Thyroid gland (tissue), 4 donors: ENCODE measurements around the gene GLIPR2. TPM values are rescaled to one million over a fixed set of nuclear protein-coding genes. Genes with fewer than 3 reads are reported as not detected.

Experiments
- DNase-seq, 2 donors: peaks; one replicate each; pipeline ENCODE4 v3.0.0-alpha.2; 2019
- H3K27ac ChIP-seq, 3 donors: fragments of 200-600 bp; sonication (generic); 1 replicate in 2 of 3; 2 replicates in 1 of 3; pipeline ENCODE4 v1.5.1; 2016 to 2019; ENCODE audit warnings: mild to moderate bottlenecking in 1 of 3, moderate library complexity in 1 of 3
- H3K27me3 ChIP-seq: fragments of 200-600 bp; sonication (generic); one replicate; pipeline ENCODE4 v1.5.1; 2019
- H3K36me3 ChIP-seq, 2 donors: fragments of 200-600 bp; sonication (generic); one replicate each; pipeline ENCODE4 v1.5.1; 2016 to 2019
- H3K4me1 ChIP-seq, 2 donors: fragments of 200-600 bp; sonication (generic); one replicate each; pipeline ENCODE4 v1.5.1; 2017 to 2019
- H3K4me3 ChIP-seq, 3 donors: fragments of 200-600 bp; sonication (generic); replicated peaks in 1 of 3; 1 replicate in 2 of 3; 2 replicates in 1 of 3; pipeline ENCODE4 v1.5.1; 2016; ENCODE audit warnings: mild to moderate bottlenecking in 1 of 3
- H3K9me3 ChIP-seq: fragments of 200-600 bp; sonication (generic); one replicate; pipeline ENCODE4 v1.5.1; 2017
- CTCF ChIP-seq, 6 experiments: fragments of 200-600 bp in 3 of 6; fragments of 450-650 bp in 3 of 6; sonication (generic) in 3 of 6; IDR thresholded peaks; one replicate each; pipeline ENCODE4 v1.5.1; 2016 to 2019; ENCODE audit warnings: antibody characterized with exemption in 6 of 6, mild to moderate bottlenecking in 2 of 6, inconsistent platforms in 1 of 6, moderate library complexity in 1 of 6
- POLR2A ChIP-seq, 2 donors: fragments of 450-650 bp; IDR thresholded peaks; one replicate each; pipeline ENCODE4 v1.6.1; 2017; ENCODE audit warnings: antibody characterized with exemption in 2 of 2, mild to moderate bottlenecking in 2 of 2, moderate library complexity in 1 of 2
- whole genome bisulfite sequencing, 2 donors: methylation state at CpG; one replicate each; pipeline ENCODE4 v1.1.5; 2017; 5-methylcytosine and 5-hydroxymethylcytosine counted together
- intact Hi-C: fragments of 100-400 bp; cut with DNase I; formaldehyde crosslinking; loops from one replicate; pipeline ENCODE4 v1.15.1; 2023
- total RNA-seq, 4 donors: library from RNA; depleted of rRNA; stranded (reverse); fragments of >200 nt; gene quantifications; one replicate each; pipeline ENCODE4 v1.2.3, GENCODE V29; 2016

GLIPR2 gene
- total RNA-seq, 4 donors from 2014 or later, result 15.6 to 25.1 (median 20.4) TPM

- DNase-seq, result peak in 1 of 2 donors; percentile 27
Measured at GRCh38 chr9:36151316-36152210, 15.0 kb downstream of the GLIPR2 start.

GRCh38 chr9:36152741-36153438, 16.4 kb downstream of the GLIPR2 start:
- intact Hi-C loops, result no loop called here
- peak overlapping the region in 1 of 3 donors; percentile 69 for H3K27ac ChIP-seq

More at GRCh38 chr9:36151316-36152210, 15.0 kb downstream of the GLIPR2 start:
- Histone ChIP-seq H3K27ac (peak overlapping the region in 1 of 3 donors; percentile 50), H3K27me3 (no peaks in the 10 kb centered on the region), H3K9me3 (no peaks in the 10 kb centered on the region), H3K4me1 (peaks cover 0 to 14% of the 10 kb centered on the region in 2 donors), H3K4me3 (no peak overlapping the region), H3K36me3 (no peaks in the 10 kb centered on the region)
- 69 to 84% methylated on average over 13 to 14 of the region's 14 CpGs for WGBS, 2 donors
- intact Hi-C loops, result no loop called here
- no peak for TF ChIP-seq CTCF (IDR thresholded peaks at IDR 0.05)
- no peak for TF ChIP-seq POLR2A (IDR thresholded peaks at IDR 0.05)

GRCh38 chr9:36153746-36154145, 17.2 kb downstream of the GLIPR2 start:
- WGBS, 2 donors, result 52 to 61% methylated on average over 9 of the region's 9 CpGs
- Histone ChIP-seq H3K27me3 (no peaks in the 10 kb centered on the region), H3K4me3 (no peak overlapping the region), H3K36me3 (no peaks in the 10 kb centered on the region), H3K27ac (peak overlapping the region in 2 of 3 donors; percentile 7 to 69), H3K4me1 (peaks cover 0 to 4% of the 10 kb centered on the region in 2 donors), H3K9me3 (no peaks in the 10 kb centered on the region)
- DNase-seq, result no peak
- TF ChIP-seq CTCF (IDR thresholded peaks at IDR 0.05) (no peak), POLR2A (IDR thresholded peaks at IDR 0.05) (no peak)
- intact Hi-C loops, result no loop called here

More at GRCh38 chr9:36152741-36153438, 16.4 kb downstream of the GLIPR2 start:
- no peak for TF ChIP-seq CTCF (IDR thresholded peaks at IDR 0.05)
- no peak for TF ChIP-seq POLR2A (IDR thresholded peaks at IDR 0.05)
- no peak overlapping the region for H3K4me3 ChIP-seq
- WGBS, 2 donors, result 86 to 92% methylated on average over 10 of the region's 10 CpGs
- no peaks in the 10 kb centered on the region for H3K9me3 ChIP-seq
- peaks cover 0 to 12% of the 10 kb centered on the region in 2 donors for H3K4me1 ChIP-seq
- H3K36me3 ChIP-seq, result no peaks in the 10 kb centered on the region
- no peaks in the 10 kb centered on the region for H3K27me3 ChIP-seq
- DNase-seq, result no peak

GRCh38 chr9:36154331-36154952, 17.9 kb downstream of the GLIPR2 start:
- TF ChIP-seq POLR2A (IDR thresholded peaks at IDR 0.05) (no peak), CTCF (IDR thresholded peaks at IDR 0.05) (no peak)
- Histone ChIP-seq H3K27me3 (no peaks in the 10 kb centered on the region), H3K36me3 (no peaks in the 10 kb centered on the region), H3K27ac (peak overlapping the region in 2 of 3 donors; percentile 56 to 69), H3K9me3 (no peaks in the 10 kb centered on the region), H3K4me3 (no peak overlapping the region), H3K4me1 (peaks cover 0 to 4% of the 10 kb centered on the region in 2 donors)
- DNase-seq, result no peak
- intact Hi-C loops, result no loop called here
- WGBS, 2 donors, result 56 to 58% methylated on average over 11 of the region's 11 CpGs
